GM19043 (cell line): ENCODE measurements around the gene CFP.
"Not testable (repeated sequence)": the region's sequence is repeated elsewhere in the genome, so short reads cannot be mapped to it uniquely, and the experiment has no call there.

Source experiments
- ATAC-seq: cut with Tn5 transposase; IDR thresholded peaks from one replicate; pipeline ENCODE4 v1.9.1; 2021; ENCODE audit warnings: low read depth; ENCODE audit not compliant: unreplicated experiment

CFP gene

GRCh38 chrX:47608130-47608810 lies 21.5 kb downstream of the CFP start:
- ATAC-seq: no peak

- no peak for ATAC-seq
These were observed 22.6 kb downstream of the CFP start for GRCh38 chrX:47607091-47607490.

- ATAC-seq: no peak
These were observed 24.7 kb downstream of the CFP start for GRCh38 chrX:47605024-47605423.

GRCh38 chrX:47603125-47603524 lies 26.6 kb downstream of the CFP start:
- not testable (repeated sequence) for ATAC-seq

GRCh38 chrX:47597222-47597621 lies 32.5 kb downstream of the CFP start:
- ATAC-seq: no peak

GRCh38 chrX:47596256-47596655 lies 33.5 kb downstream of the CFP start:
- ATAC-seq: no peak

- no peak for ATAC-seq
These were observed 33.9 kb downstream of the CFP start for GRCh38 chrX:47595716-47596251.

GRCh38 chrX:47593522-47593921 lies 36.2 kb downstream of the CFP start:
- no peak for ATAC-seq

- ATAC-seq: no peak
These were observed 38.7 kb downstream of the CFP start for GRCh38 chrX:47590984-47591383.

GRCh38 chrX:47587906-47588735 lies 41.6 kb downstream of the CFP start:
- ATAC-seq: no peak

GRCh38 chrX:47587091-47587891 lies 42.4 kb downstream of the CFP start:
- no peak for ATAC-seq

GRCh38 chrX:47586043-47586787 lies 43.5 kb downstream of the CFP start:
- ATAC-seq: no peak

- ATAC-seq: no peak
These were observed 44.5 kb downstream of the CFP start for GRCh38 chrX:47585273-47585672.

- no peak for ATAC-seq
These were observed 45.0 kb downstream of the CFP start for GRCh38 chrX:47584714-47585113.

GRCh38 chrX:47583240-47583861 lies 46.4 kb downstream of the CFP start:
- no peak for ATAC-seq

- ATAC-seq: peak; percentile 97
These were observed 47.7 kb downstream of the CFP start, which contains the start of gene TIMP1 for GRCh38 chrX:47581731-47582647. Gene TIMP1, plus strand, starts transcription at chrX:47582436. Its CDS starts 980 bp downstream, at chrX:47583416.

- ATAC-seq: no peak
These were observed 50.2 kb downstream of the CFP start for GRCh38 chrX:47579537-47579936.

GRCh38 chrX:47578692-47579091 lies 51.0 kb downstream of the CFP start:
- ATAC-seq: no peak

GRCh38 chrX:47577901-47578300 lies 51.8 kb downstream of the CFP start:
- ATAC-seq: no peak
